Progenitor cell of endocrine pancreas (in vitro differentiated cells): ENCODE measurements around the gene PGAM1. TPM values are rescaled to one million over a fixed set of nuclear protein-coding genes. Genes with fewer than 3 reads are reported as not detected.

Experiments used
- DNase-seq: peaks from one replicate; pipeline ENCODE4 v3.0.0; 2021; ENCODE audit warnings: low spot score; ENCODE audit not compliant: unreplicated experiment
- H3K27ac Mint-ChIP-seq: 2 replicates; pipeline ENCODE4 v1.8.0; 2021; ENCODE audit warnings: mild to moderate bottlenecking, moderate library complexity, mixed read lengths
- H3K27me3 Mint-ChIP-seq: 2 replicates; pipeline ENCODE4 v1.8.0; 2021; ENCODE audit warnings: mixed read lengths
- H3K36me3 Mint-ChIP-seq: 2 replicates; pipeline ENCODE4 v1.8.0; 2022; ENCODE audit warnings: mixed read lengths; ENCODE audit not compliant: insufficient read depth
- H3K4me1 Mint-ChIP-seq: 2 replicates; pipeline ENCODE4 v1.8.0; 2021; ENCODE audit warnings: low read depth, mixed read lengths
- H3K4me3 Mint-ChIP-seq: 2 replicates; pipeline ENCODE4 v1.8.0; 2021; ENCODE audit warnings: low read depth, mild to moderate bottlenecking, moderate library complexity, mixed read lengths
- H3K9me3 Mint-ChIP-seq: 2 replicates; pipeline ENCODE4 v1.8.0; 2021; ENCODE audit warnings: low read depth, mixed read lengths
- CTCF ChIP-seq: fragments of 200-600 bp; sonication (generic); IDR thresholded peaks from one replicate; pipeline ENCODE4 v1.5.0; 2021; ENCODE audit warnings: antibody characterized with exemption, mild to moderate bottlenecking; ENCODE audit not compliant: unreplicated experiment
- total RNA-seq: library from RNA; stranded (reverse); gene quantifications from 2 replicates; pipeline ENCODE4 v1.2.1, GENCODE V29; 2021

The PGAM1 gene
- total RNA-seq, 1 donor from 2014 or later: 130 TPM

- peaks cover 8% of the 10 kb centered on the region for H3K36me3 Mint-ChIP-seq
These were observed 25.6 kb downstream of the PGAM1 start for GRCh38 chr10:97451605-97452004.

GRCh38 chr10:97452352-97452751 lies 26.4 kb downstream of the PGAM1 start:
- TF ChIP-seq CTCF: no peak
- Mint-ChIP-seq H3K9me3 (no peaks in the 10 kb centered on the region), H3K4me3 (no peak overlapping the region), H3K36me3 (peaks cover 12% of the 10 kb centered on the region), H3K4me1 (peaks cover 16% of the 10 kb centered on the region), H3K27me3 (no peaks in the 10 kb centered on the region), H3K27ac (no peak overlapping the region)
- no peak for DNase-seq

More at GRCh38 chr10:97451605-97452004, 25.6 kb downstream of the PGAM1 start:
- Mint-ChIP-seq H3K4me1 (peaks cover 23% of the 10 kb centered on the region), H3K9me3 (no peaks in the 10 kb centered on the region), H3K4me3 (no peak overlapping the region), H3K27ac (no peak overlapping the region), H3K27me3 (no peaks in the 10 kb centered on the region)
- DNase-seq: no peak
- TF ChIP-seq CTCF: no peak

- H3K36me3 Mint-ChIP-seq: peaks cover 20% of the 10 kb centered on the region
- peaks cover 6% of the 10 kb centered on the region for H3K4me1 Mint-ChIP-seq
- DNase-seq: no peak
- no peaks in the 10 kb centered on the region for H3K27me3 Mint-ChIP-seq
- no peak for TF ChIP-seq CTCF
- H3K9me3 Mint-ChIP-seq: no peaks in the 10 kb centered on the region
- H3K4me3 Mint-ChIP-seq: no peak overlapping the region
- H3K27ac Mint-ChIP-seq: no peak overlapping the region
These were observed 28.5 kb downstream of the PGAM1 start for GRCh38 chr10:97454330-97455036.

- Mint-ChIP-seq H3K4me1 (no peaks in the 10 kb centered on the region), H3K27ac (peak overlapping the region; percentile 10), H3K4me3 (no peak overlapping the region), H3K36me3 (peaks cover 25% of the 10 kb centered on the region), H3K9me3 (no peaks in the 10 kb centered on the region), H3K27me3 (no peaks in the 10 kb centered on the region)
- TF ChIP-seq CTCF: no peak
- DNase-seq: no peak
These were observed 30.2 kb downstream of the PGAM1 start for GRCh38 chr10:97456034-97456685.

- H3K36me3 Mint-ChIP-seq: peaks cover 25% of the 10 kb centered on the region
- H3K27ac Mint-ChIP-seq: peak overlapping the region; percentile 10
- TF ChIP-seq CTCF: no peak
- no peaks in the 10 kb centered on the region for H3K27me3 Mint-ChIP-seq
- no peaks in the 10 kb centered on the region for H3K9me3 Mint-ChIP-seq
- no peak for DNase-seq
- no peaks in the 10 kb centered on the region for H3K4me1 Mint-ChIP-seq
- no peak overlapping the region for H3K4me3 Mint-ChIP-seq
These were observed 30.7 kb downstream of the PGAM1 start for GRCh38 chr10:97456686-97457065.
